Lower leg skin (tissue), 3 donors: ENCODE measurements around the gene CAMLG.
A peak's percentile ranks its signal among the peaks of the same experiment; 100 is the strongest.

ENCODE experiments used
- CTCF ChIP-seq, 3 donors: fragments of 450-650 bp; IDR thresholded peaks; one replicate each; pipeline ENCODE4 v1.5.1; 2016; ENCODE audit warnings: antibody characterized with exemption in 3 of 3, mild to moderate bottlenecking in 3 of 3, moderate library complexity in 2 of 3
- POLR2A ChIP-seq, 2 donors: fragments of 450-650 bp; IDR thresholded peaks; one replicate each; pipeline ENCODE4 v1.6.1; 2016 to 2017; ENCODE audit warnings: antibody characterized with exemption in 2 of 2, mild to moderate bottlenecking in 1 of 2, moderate library complexity in 1 of 2

GRCh38 chr5:134758504-134759341, 20.4 kb downstream of the CAMLG start, which contains the start of gene DDX46:
- TF ChIP-seq CTCF (IDR thresholded peaks at IDR 0.05) (peak in 1 of 3 donors; percentile 79), POLR2A (IDR thresholded peaks at IDR 0.05) (no peak)
